ENCODE data around the gene HNMT.

DNA sequence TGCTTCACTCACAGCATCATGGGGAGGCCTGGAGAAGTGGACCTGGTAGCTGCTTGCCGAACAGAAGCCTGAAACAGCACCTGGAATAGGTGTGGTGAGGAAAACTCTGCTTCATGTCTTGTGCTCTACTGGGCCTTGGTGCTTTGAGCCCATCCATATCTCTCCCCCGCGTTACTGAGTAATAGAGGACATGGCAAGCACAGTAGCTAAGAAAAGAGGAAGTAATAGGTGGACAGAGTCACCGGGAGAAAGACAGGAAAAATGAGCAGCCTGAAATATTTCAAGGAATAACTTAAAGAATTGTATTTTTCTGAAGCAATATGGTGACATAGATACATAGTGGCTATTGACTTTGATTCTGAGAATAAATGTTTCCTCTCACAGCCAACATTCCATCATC is 14.0 kb upstream of the HNMT start:
- TF ChIP-seq CTCF (IDR thresholded peaks at IDR 0.05), result no peak
- TF ChIP-seq POLR2A (IDR thresholded peaks at IDR 0.05), result no peak
- TF ChIP-seq POLR2AphosphoS5 (IDR thresholded peaks at IDR 0.05), result no peak
- TF ChIP-seq EP300 (IDR thresholded peaks at IDR 0.05), result no peak

All from gastroesophageal sphincter (tissue), 3 donors.